ENCODE results near the gene ADORA3.

- TF ChIP-seq CTCF (IDR thresholded peaks at IDR 0.05; ENCODE audit: insufficient read depth, low read length) (no peak), REST (IDR thresholded peaks at IDR 0.05; ENCODE audit: insufficient replicate concordance, low read depth) (no peak)
Measured at GRCh38 chr1:111553196-111553595, 49.8 kb upstream of the ADORA3 start.

Data from HL-60 (cell line).